Activated T-cell treated with anti-CD3 and anti-CD28 coated beads, Interleukin-2, amount 50 U/mL, for 4 hours (primary cell): Measurements from ENCODE around the gene MYOF. TPM values are rescaled to one million over a fixed set of nuclear protein-coding genes. Genes with fewer than 3 reads are reported as not detected.
"Not testable (repeated sequence)": the region's sequence is repeated elsewhere in the genome, so short reads cannot be mapped to it uniquely, and the experiment has no call there.

Experiments used
- ATAC-seq, 2 donors: fragments of 200-7000 bp; cut with Tn5 transposase; one replicate each; pipeline ENCODE4 v1.10.0; 2021
- DNase-seq: peaks from one replicate; pipeline ENCODE4 v3.0.0-alpha.2; 2020
- H3K27me3 Mint-ChIP-seq: one replicate; pipeline ENCODE4 v1.8.0; 2021; ENCODE audit warnings: low read depth, mixed read lengths
- H3K36me3 Mint-ChIP-seq: one replicate; pipeline ENCODE4 v1.8.0; 2022; ENCODE audit warnings: mixed read lengths; ENCODE audit not compliant: insufficient read depth
- H3K4me1 Mint-ChIP-seq: one replicate; pipeline ENCODE4 v1.8.0; 2021; ENCODE audit warnings: low read depth, mixed read lengths
- H3K4me3 Mint-ChIP-seq: one replicate; pipeline ENCODE4 v1.8.0; 2021; ENCODE audit warnings: mild to moderate bottlenecking, moderate library complexity, mixed read lengths
- H3K9me3 Mint-ChIP-seq: one replicate; pipeline ENCODE4 v1.8.0; 2021; ENCODE audit warnings: mixed read lengths
- total RNA-seq, 3 donors: library from RNA; stranded (reverse); gene quantifications; one replicate each; pipeline ENCODE4 v1.2.1, GENCODE V29; 2021

MYOF gene
- total RNA-seq, 3 donors from 2014 or later, result 39.2 to 65.4 (median 42.6) TPM

- peaks cover 2% of the 10 kb centered on the region for H3K4me1 Mint-ChIP-seq
- DNase-seq, result no peak
- H3K9me3 Mint-ChIP-seq, result no peaks in the 10 kb centered on the region
- ATAC-seq, result no peak
- H3K36me3 Mint-ChIP-seq, result no peaks in the 10 kb centered on the region
- H3K4me3 Mint-ChIP-seq, result no peak overlapping the region
- peaks cover 4% of the 10 kb centered on the region for H3K27me3 Mint-ChIP-seq
Observed at GRCh38 chr10:93363891-93364648, 118.1 kb downstream of the MYOF start.

DNA sequence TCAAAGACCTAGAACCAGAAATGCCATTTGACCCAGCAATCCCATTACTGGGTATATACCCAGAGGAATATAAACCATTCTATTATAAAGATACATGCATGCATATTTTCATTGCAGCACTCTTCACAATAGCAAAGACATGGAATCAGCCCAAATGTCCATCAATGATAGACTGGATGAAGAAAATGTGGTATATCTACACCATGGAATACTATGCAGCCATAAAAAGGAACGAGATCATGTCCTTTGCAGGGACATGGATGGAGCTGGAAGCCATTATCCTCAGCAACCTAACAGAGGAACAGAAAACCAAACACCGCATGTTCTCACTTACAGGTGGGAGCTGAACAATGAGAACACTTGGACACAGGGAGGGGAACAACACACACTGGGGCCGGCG is 123.7 kb downstream of the MYOF start:
- H3K36me3 Mint-ChIP-seq, H3K9me3 Mint-ChIP-seq, DNase-seq, H3K4me1 Mint-ChIP-seq, ATAC-seq, H3K27me3 Mint-ChIP-seq, H3K4me3 Mint-ChIP-seq: not testable (repeated sequence)

GRCh38 chr10:93357680-93358079 is 124.5 kb downstream of the MYOF start:
- Mint-ChIP-seq H3K4me3 (no peak overlapping the region), H3K9me3 (no peaks in the 10 kb centered on the region), H3K4me1 (peaks cover 2% of the 10 kb centered on the region), H3K27me3 (peaks cover 12% of the 10 kb centered on the region), H3K36me3 (peaks cover 4% of the 10 kb centered on the region)
- ATAC-seq (peak; percentile 38 to 74), DNase-seq (no peak)

DNA sequence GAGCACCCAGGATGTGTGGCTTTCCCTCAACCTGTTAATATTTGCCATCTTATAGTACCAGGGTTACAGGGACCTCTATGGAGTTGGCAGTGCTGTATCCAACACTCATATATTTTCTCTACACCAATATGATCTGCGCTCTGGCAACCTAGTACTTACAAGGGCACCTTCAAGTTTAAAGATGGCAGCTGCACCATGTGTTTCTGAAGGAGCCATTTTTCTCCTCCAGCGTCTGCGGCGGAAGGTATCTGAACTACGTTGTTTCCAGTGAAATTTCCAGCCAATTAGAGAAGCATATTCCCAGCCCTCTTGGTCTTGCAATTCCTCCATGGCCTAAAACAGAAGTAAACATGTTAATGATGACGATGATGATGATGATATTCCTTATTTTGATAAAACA is 125.6 kb downstream of the MYOF start:
- H3K36me3 Mint-ChIP-seq, result peaks cover 4% of the 10 kb centered on the region
- ATAC-seq, result no peak
- H3K27me3 Mint-ChIP-seq, result peaks cover 14% of the 10 kb centered on the region
- no peak for DNase-seq
- peaks cover 2% of the 10 kb centered on the region for H3K4me1 Mint-ChIP-seq
- H3K4me3 Mint-ChIP-seq, result no peak overlapping the region
- no peaks in the 10 kb centered on the region for H3K9me3 Mint-ChIP-seq

DNA sequence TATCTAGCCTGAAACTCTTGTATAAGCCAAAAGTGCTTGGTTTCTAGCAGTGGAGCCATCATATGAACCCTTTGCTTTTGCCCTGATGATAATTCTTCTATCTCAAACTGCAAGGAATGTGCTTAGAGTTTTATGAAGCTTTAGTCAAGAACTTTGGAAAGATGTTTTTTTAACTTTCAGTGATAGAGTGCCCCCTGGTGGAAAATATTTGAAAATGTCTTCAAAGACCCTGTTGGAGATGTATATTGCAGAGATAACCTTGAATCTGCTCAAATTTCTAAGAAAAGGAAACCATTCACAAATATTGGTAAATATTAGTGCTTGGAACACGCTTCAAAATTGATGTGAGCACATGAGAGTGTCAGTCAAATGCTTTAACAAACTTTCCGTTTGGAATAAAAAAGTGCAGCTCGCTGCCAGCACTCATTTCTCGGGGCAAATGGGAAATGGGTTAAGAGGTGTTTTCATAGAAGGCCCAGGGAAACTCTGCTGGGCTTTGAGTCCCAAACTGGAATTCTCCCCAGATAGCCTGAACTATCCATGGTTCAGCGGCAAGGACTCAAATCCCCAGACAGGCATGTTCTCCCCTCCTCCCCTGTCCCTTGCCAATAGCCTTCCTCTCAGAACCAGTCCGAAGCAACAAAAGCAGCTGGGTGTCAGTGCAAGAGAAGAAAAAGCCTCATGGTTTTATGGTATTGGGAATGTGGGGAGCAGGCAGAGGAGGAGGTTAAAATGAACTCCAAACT is 129.3 kb downstream of the MYOF start:
- no peak for ATAC-seq
- no peak for DNase-seq
- peaks cover 2% of the 10 kb centered on the region for H3K4me1 Mint-ChIP-seq
- no peaks in the 10 kb centered on the region for H3K9me3 Mint-ChIP-seq
- H3K27me3 Mint-ChIP-seq, result peaks cover 13% of the 10 kb centered on the region
- H3K36me3 Mint-ChIP-seq, result peaks cover 6% of the 10 kb centered on the region
- H3K4me3 Mint-ChIP-seq, result no peak overlapping the region

- no peak for DNase-seq
- no peaks in the 10 kb centered on the region for H3K9me3 Mint-ChIP-seq
- H3K27me3 Mint-ChIP-seq, result no peaks in the 10 kb centered on the region
- ATAC-seq, result no peak
- peaks cover 9% of the 10 kb centered on the region for H3K36me3 Mint-ChIP-seq
- peaks cover 4% of the 10 kb centered on the region for H3K4me1 Mint-ChIP-seq
- no peak overlapping the region for H3K4me3 Mint-ChIP-seq
Observed at GRCh38 chr10:93346694-93347093, 135.4 kb downstream of the MYOF start.

DNA sequence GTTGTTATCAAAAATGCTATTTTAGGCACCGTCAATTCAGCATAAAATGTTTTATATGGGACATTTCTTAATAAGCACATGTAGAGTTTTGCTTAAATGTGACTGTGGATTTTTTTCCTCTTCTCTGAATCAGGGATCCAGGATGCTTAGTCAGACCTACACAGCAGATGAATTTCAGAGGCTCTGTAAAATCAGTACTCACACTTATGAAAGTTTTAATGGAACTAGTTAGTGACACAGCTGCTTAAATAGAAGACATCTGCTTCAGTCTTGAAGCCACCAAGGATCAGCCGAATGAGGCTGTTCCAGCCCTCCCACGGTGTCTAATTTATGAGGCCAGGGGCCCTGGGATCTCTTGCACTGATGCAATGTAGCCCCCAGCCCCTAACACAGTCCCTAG is 136.0 kb downstream of the MYOF start:
- Mint-ChIP-seq H3K9me3 (no peaks in the 10 kb centered on the region), H3K4me1 (peaks cover 4% of the 10 kb centered on the region), H3K4me3 (no peak overlapping the region), H3K36me3 (peaks cover 9% of the 10 kb centered on the region), H3K27me3 (no peaks in the 10 kb centered on the region)
- ATAC-seq, result no peak
- DNase-seq, result no peak

DNA sequence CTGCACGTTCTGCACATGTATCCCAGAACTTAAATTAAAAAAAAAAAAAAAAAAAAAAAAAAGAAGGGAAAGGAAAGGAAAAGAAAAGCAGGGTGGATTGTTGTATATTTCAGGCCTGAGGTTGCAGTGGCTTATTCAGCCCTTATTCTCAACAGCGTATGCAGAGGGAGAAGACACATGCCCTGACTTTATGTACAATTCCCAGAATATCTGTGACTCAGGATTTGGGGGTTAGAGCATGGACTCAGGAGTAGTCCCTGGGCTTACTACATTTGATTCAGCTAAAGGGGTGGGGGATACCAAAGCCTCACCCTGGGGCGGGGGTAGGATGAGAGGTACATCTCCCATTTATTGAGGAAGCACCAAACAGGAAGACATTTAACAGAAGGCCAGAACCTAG is 137.4 kb downstream of the MYOF start:
- Mint-ChIP-seq H3K9me3 (no peaks in the 10 kb centered on the region), H3K4me3 (no peak overlapping the region), H3K27me3 (no peaks in the 10 kb centered on the region), H3K4me1 (peaks cover 4% of the 10 kb centered on the region), H3K36me3 (peaks cover 7% of the 10 kb centered on the region)
- DNase-seq, result no peak
- no peak for ATAC-seq

DNA sequence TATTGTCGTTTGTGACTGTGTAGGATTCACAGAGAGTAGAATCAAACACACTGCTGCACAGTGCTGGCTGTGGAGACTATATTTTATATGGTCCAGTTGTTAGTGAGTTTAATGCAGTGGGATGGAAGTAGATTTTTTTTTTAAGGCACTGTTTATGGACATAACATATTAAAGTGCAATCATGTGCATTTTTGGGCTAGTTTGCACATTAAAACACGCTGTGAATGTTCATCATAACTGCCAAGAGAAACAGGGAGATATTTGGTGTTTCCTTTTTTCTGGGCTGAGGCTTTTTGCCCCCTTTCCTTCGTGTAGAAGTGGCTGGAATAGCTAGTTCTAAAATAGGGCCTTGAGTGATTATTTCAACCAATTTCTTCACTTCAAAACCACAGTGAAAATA is 139.2 kb downstream of the MYOF start:
- Mint-ChIP-seq H3K36me3 (peaks cover 7% of the 10 kb centered on the region), H3K9me3 (no peaks in the 10 kb centered on the region), H3K4me3 (no peak overlapping the region), H3K27me3 (no peaks in the 10 kb centered on the region), H3K4me1 (peaks cover 4% of the 10 kb centered on the region)
- no peak for ATAC-seq
- DNase-seq, result no peak

- ATAC-seq, result no peak
- no peak for DNase-seq
- no peaks in the 10 kb centered on the region for H3K27me3 Mint-ChIP-seq
Observed at GRCh38 chr10:93342366-93342765, 139.8 kb downstream of the MYOF start.

GRCh38 chr10:93337309-93337721 is 144.8 kb downstream of the MYOF start:
- no peak for DNase-seq
- Mint-ChIP-seq H3K9me3 (no peaks in the 10 kb centered on the region), H3K36me3 (peaks cover 2% of the 10 kb centered on the region), H3K4me1 (no peaks in the 10 kb centered on the region), H3K4me3 (no peak overlapping the region), H3K27me3 (no peaks in the 10 kb centered on the region)
- ATAC-seq, result no peak

More at GRCh38 chr10:93342366-93342765, 139.8 kb downstream of the MYOF start:
- no peak overlapping the region for H3K4me3 Mint-ChIP-seq
- no peaks in the 10 kb centered on the region for H3K9me3 Mint-ChIP-seq
- H3K4me1 Mint-ChIP-seq, result peaks cover 4% of the 10 kb centered on the region
- peaks cover 7% of the 10 kb centered on the region for H3K36me3 Mint-ChIP-seq

DNA sequence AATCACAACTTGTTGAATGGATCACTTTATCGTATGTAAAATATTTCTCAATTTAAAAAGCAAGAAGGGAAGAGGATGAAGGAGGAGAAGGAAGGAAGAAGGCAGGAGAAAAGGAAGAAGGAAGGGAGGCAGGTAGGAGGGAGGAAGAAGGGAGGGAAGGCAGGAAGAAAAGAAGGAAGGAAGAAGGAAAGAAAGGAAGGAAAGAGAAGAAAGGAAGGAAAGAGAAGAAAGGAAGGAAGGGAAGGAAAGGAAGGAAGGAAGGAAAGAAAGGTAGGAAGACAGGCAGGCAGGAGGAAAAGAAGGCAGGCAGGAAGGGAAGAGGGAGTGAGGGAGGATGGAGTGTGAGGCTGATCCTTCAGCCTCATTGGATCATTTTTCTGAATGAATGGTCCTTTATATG is 145.5 kb downstream of the MYOF start:
- H3K9me3 Mint-ChIP-seq, result no peaks in the 10 kb centered on the region
- H3K4me3 Mint-ChIP-seq, result no peak overlapping the region
- no peak for ATAC-seq
- no peaks in the 10 kb centered on the region for H3K36me3 Mint-ChIP-seq
- no peak for DNase-seq
- no peaks in the 10 kb centered on the region for H3K27me3 Mint-ChIP-seq
- H3K4me1 Mint-ChIP-seq, result no peaks in the 10 kb centered on the region

- Mint-ChIP-seq H3K4me1 (no peaks in the 10 kb centered on the region), H3K36me3 (no peaks in the 10 kb centered on the region), H3K4me3 (no peak overlapping the region), H3K9me3 (no peaks in the 10 kb centered on the region), H3K27me3 (no peaks in the 10 kb centered on the region)
- DNase-seq (no peak), ATAC-seq (no peak)
Observed at GRCh38 chr10:93336110-93336509, 146.0 kb downstream of the MYOF start.

- Mint-ChIP-seq H3K9me3 (no peaks in the 10 kb centered on the region), H3K4me1 (no peaks in the 10 kb centered on the region), H3K27me3 (no peaks in the 10 kb centered on the region), H3K4me3 (no peak overlapping the region), H3K36me3 (no peaks in the 10 kb centered on the region)
- DNase-seq (no peak), ATAC-seq (no peak)
Observed at GRCh38 chr10:93334901-93335327, 147.2 kb downstream of the MYOF start.

DNA sequence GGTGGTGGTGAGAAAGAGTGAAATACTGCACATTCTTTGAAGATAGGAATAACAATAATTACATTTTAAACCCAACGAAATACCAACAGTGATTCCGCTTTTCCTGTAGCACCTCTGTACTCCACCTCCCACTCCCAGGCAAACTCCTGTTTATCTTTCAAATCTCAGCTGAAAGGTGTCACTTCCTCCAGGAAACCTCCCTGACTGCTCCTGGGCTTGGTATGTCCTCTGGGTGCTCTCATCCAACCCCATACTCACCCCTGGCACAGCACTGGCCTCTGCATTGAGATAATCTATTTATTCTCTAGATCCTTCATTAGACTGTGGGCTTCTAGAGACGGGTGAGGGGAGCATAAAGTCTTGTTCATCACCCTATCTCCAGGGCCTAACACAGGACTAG is 148.0 kb downstream of the MYOF start:
- Mint-ChIP-seq H3K4me3 (no peak overlapping the region), H3K27me3 (no peaks in the 10 kb centered on the region), H3K9me3 (no peaks in the 10 kb centered on the region), H3K4me1 (no peaks in the 10 kb centered on the region), H3K36me3 (no peaks in the 10 kb centered on the region)
- ATAC-seq (no peak), DNase-seq (no peak)
